ENCODE measurements around the gene LRP2. TPM values are rescaled to one million over a fixed set of nuclear protein-coding genes. Genes with fewer than 3 reads are reported as not detected.

LRP2 gene
- polyA plus RNA-seq, 4 donors, result 0.01 to 10.4 TPM; not detected in 2

GRCh38 chr2:169091761-169092519, 270.4 kb downstream of the LRP2 start:
- H3K27ac ChIP-seq (ENCODE audit: low read depth in 1 of 3, low read length in 2 of 3), result peak overlapping the region in 1 of 3 donors; percentile 27
- WGBS, 3 donors, result 54 to 61% (median 59%) methylated on average over 8 of the region's 8 CpGs
- no peak for FAIRE-seq

GRCh38 chr2:169091256-169091655, 271.1 kb downstream of the LRP2 start:
- H3K9me3 ChIP-seq (ENCODE audit: control insufficient read depth in 2 of 2, insufficient read depth in 1 of 2, low read depth in 1 of 2, low read length in 1 of 2), result no peaks in the 10 kb centered on the region
- H3K27me3 ChIP-seq (ENCODE audit: control insufficient read depth in 3 of 3, insufficient read depth in 3 of 3, low read length in 3 of 3), result no peaks in the 10 kb centered on the region
- no peak overlapping the region for H3K27ac ChIP-seq (ENCODE audit: low read depth in 1 of 3, low read length in 2 of 3)
- DNase-seq, result no peak
- WGBS, 3 donors, result 88 to 93% (median 89%) methylated on average over 3 of the region's 3 CpGs
- no peaks in the 10 kb centered on the region for H3K4me1 ChIP-seq (ENCODE audit: control insufficient read depth in 3 of 3, insufficient read depth in 2 of 3, low read depth in 1 of 3, low read length in 2 of 3)
- H3K4me3 ChIP-seq (ENCODE audit: low read depth in 1 of 3, low read length in 3 of 3), result no peak overlapping the region
- FAIRE-seq, result no peak
- no peaks in the 10 kb centered on the region for H3K36me3 ChIP-seq (ENCODE audit: control insufficient read depth in 3 of 3, insufficient read depth in 2 of 3, low read depth in 1 of 3, low read length in 3 of 3)

More at GRCh38 chr2:169091761-169092519, 270.4 kb downstream of the LRP2 start:
- peak; percentile 8 to 92 for DNase-seq
- H3K36me3 ChIP-seq (ENCODE audit: control insufficient read depth in 3 of 3, insufficient read depth in 2 of 3, low read depth in 1 of 3, low read length in 3 of 3), result no peaks in the 10 kb centered on the region
- no peaks in the 10 kb centered on the region for H3K4me1 ChIP-seq (ENCODE audit: control insufficient read depth in 3 of 3, insufficient read depth in 2 of 3, low read depth in 1 of 3, low read length in 2 of 3)
- H3K9me3 ChIP-seq (ENCODE audit: control insufficient read depth in 2 of 2, insufficient read depth in 1 of 2, low read depth in 1 of 2, low read length in 1 of 2), result no peaks in the 10 kb centered on the region
- no peak overlapping the region for H3K4me3 ChIP-seq (ENCODE audit: low read depth in 1 of 3, low read length in 3 of 3)
- no peaks in the 10 kb centered on the region for H3K27me3 ChIP-seq (ENCODE audit: control insufficient read depth in 3 of 3, insufficient read depth in 3 of 3, low read length in 3 of 3)

GRCh38 chr2:169090133-169090820, 272.1 kb downstream of the LRP2 start:
- DNase-seq (no peak), FAIRE-seq (no peak)
- no peaks in the 10 kb centered on the region for H3K36me3 ChIP-seq (ENCODE audit: control insufficient read depth in 3 of 3, insufficient read depth in 2 of 3, low read depth in 1 of 3, low read length in 3 of 3)
- no peak overlapping the region for H3K27ac ChIP-seq (ENCODE audit: low read depth in 1 of 3, low read length in 2 of 3)
- no peaks in the 10 kb centered on the region for H3K4me1 ChIP-seq (ENCODE audit: control insufficient read depth in 3 of 3, insufficient read depth in 2 of 3, low read depth in 1 of 3, low read length in 2 of 3)
- no peak overlapping the region for H3K4me3 ChIP-seq (ENCODE audit: low read depth in 1 of 3, low read length in 3 of 3)
- H3K27me3 ChIP-seq (ENCODE audit: control insufficient read depth in 3 of 3, insufficient read depth in 3 of 3, low read length in 3 of 3), result no peaks in the 10 kb centered on the region
- 74 to 80% (median 76%) methylated on average over 6 of the region's 6 CpGs for WGBS, 3 donors
- no peaks in the 10 kb centered on the region for H3K9me3 ChIP-seq (ENCODE audit: control insufficient read depth in 2 of 2, insufficient read depth in 1 of 2, low read depth in 1 of 2, low read length in 1 of 2)

- Histone ChIP-seq H3K27me3 (ENCODE audit: control insufficient read depth in 3 of 3, insufficient read depth in 3 of 3, low read length in 3 of 3) (no peaks in the 10 kb centered on the region), H3K4me1 (ENCODE audit: control insufficient read depth in 3 of 3, insufficient read depth in 2 of 3, low read depth in 1 of 3, low read length in 2 of 3) (no peaks in the 10 kb centered on the region), H3K4me3 (ENCODE audit: low read depth in 1 of 3, low read length in 3 of 3) (no peak overlapping the region), H3K36me3 (ENCODE audit: control insufficient read depth in 3 of 3, insufficient read depth in 2 of 3, low read depth in 1 of 3, low read length in 3 of 3) (no peaks in the 10 kb centered on the region), H3K9me3 (ENCODE audit: control insufficient read depth in 2 of 2, insufficient read depth in 1 of 2, low read depth in 1 of 2, low read length in 1 of 2) (no peaks in the 10 kb centered on the region), H3K27ac (ENCODE audit: low read depth in 1 of 3, low read length in 2 of 3) (no peak overlapping the region)
- FAIRE-seq (no peak), DNase-seq (no peak)
- WGBS, 3 donors, result 82 to 95% (median 93%) methylated on average over 2 of the region's 2 CpGs
Observed at GRCh38 chr2:169089182-169089581, 273.2 kb downstream of the LRP2 start.

GRCh38 chr2:169087757-169088379, 274.5 kb downstream of the LRP2 start:
- FAIRE-seq (no peak), DNase-seq (no peak)
- no peaks in the 10 kb centered on the region for H3K36me3 ChIP-seq (ENCODE audit: control insufficient read depth in 3 of 3, insufficient read depth in 2 of 3, low read depth in 1 of 3, low read length in 3 of 3)
- no peak overlapping the region for H3K27ac ChIP-seq (ENCODE audit: low read depth in 1 of 3, low read length in 2 of 3)
- no peaks in the 10 kb centered on the region for H3K9me3 ChIP-seq (ENCODE audit: control insufficient read depth in 2 of 2, insufficient read depth in 1 of 2, low read depth in 1 of 2, low read length in 1 of 2)
- no peak overlapping the region for H3K4me3 ChIP-seq (ENCODE audit: low read depth in 1 of 3, low read length in 3 of 3)
- H3K4me1 ChIP-seq (ENCODE audit: control insufficient read depth in 3 of 3, insufficient read depth in 2 of 3, low read depth in 1 of 3, low read length in 2 of 3), result no peaks in the 10 kb centered on the region
- no peaks in the 10 kb centered on the region for H3K27me3 ChIP-seq (ENCODE audit: control insufficient read depth in 3 of 3, insufficient read depth in 3 of 3, low read length in 3 of 3)
- whole genome bisulfite sequencing, 3 donors, result 84 to 91% (median 87%) methylated on average over 6 of the region's 6 CpGs

- 94 to 95% (median 94%) methylated on average over 3 of the region's 3 CpGs for WGBS, 3 donors
- no peak overlapping the region for H3K4me3 ChIP-seq (ENCODE audit: low read depth in 1 of 3, low read length in 3 of 3)
- no peaks in the 10 kb centered on the region for H3K36me3 ChIP-seq (ENCODE audit: control insufficient read depth in 3 of 3, insufficient read depth in 2 of 3, low read depth in 1 of 3, low read length in 3 of 3)
- H3K9me3 ChIP-seq (ENCODE audit: control insufficient read depth in 2 of 2, insufficient read depth in 1 of 2, low read depth in 1 of 2, low read length in 1 of 2), result no peaks in the 10 kb centered on the region
- no peaks in the 10 kb centered on the region for H3K27me3 ChIP-seq (ENCODE audit: control insufficient read depth in 3 of 3, insufficient read depth in 3 of 3, low read length in 3 of 3)
- no peak overlapping the region for H3K27ac ChIP-seq (ENCODE audit: low read depth in 1 of 3, low read length in 2 of 3)
- no peak for FAIRE-seq
- no peak for DNase-seq
- no peaks in the 10 kb centered on the region for H3K4me1 ChIP-seq (ENCODE audit: control insufficient read depth in 3 of 3, insufficient read depth in 2 of 3, low read depth in 1 of 3, low read length in 2 of 3)
Observed at GRCh38 chr2:169086893-169087467, 275.4 kb downstream of the LRP2 start.

- no peaks in the 10 kb centered on the region for H3K4me1 ChIP-seq (ENCODE audit: control insufficient read depth in 3 of 3, insufficient read depth in 2 of 3, low read depth in 1 of 3, low read length in 2 of 3)
- WGBS, 3 donors, result 77 to 91% (median 82%) methylated on average over 4 of the region's 4 CpGs
- no peak for FAIRE-seq
Observed at GRCh38 chr2:169082995-169083394, 279.3 kb downstream of the LRP2 start.

GRCh38 chr2:169081551-169081950, 280.8 kb downstream of the LRP2 start:
- no peaks in the 10 kb centered on the region for H3K36me3 ChIP-seq (ENCODE audit: control insufficient read depth in 3 of 3, insufficient read depth in 2 of 3, low read depth in 1 of 3, low read length in 3 of 3)
- DNase-seq (no peak), FAIRE-seq (no peak)
- H3K27ac ChIP-seq (ENCODE audit: low read depth in 1 of 3, low read length in 2 of 3), result no peak overlapping the region
- H3K4me3 ChIP-seq (ENCODE audit: low read depth in 1 of 3, low read length in 3 of 3), result no peak overlapping the region
- 71 to 79% (median 72%) methylated on average over 5 of the region's 5 CpGs for WGBS, 3 donors
- H3K27me3 ChIP-seq (ENCODE audit: control insufficient read depth in 3 of 3, insufficient read depth in 3 of 3, low read length in 3 of 3), result no peaks in the 10 kb centered on the region
- no peaks in the 10 kb centered on the region for H3K9me3 ChIP-seq (ENCODE audit: control insufficient read depth in 2 of 2, insufficient read depth in 1 of 2, low read depth in 1 of 2, low read length in 1 of 2)
- H3K4me1 ChIP-seq (ENCODE audit: control insufficient read depth in 3 of 3, insufficient read depth in 2 of 3, low read depth in 1 of 3, low read length in 2 of 3), result no peaks in the 10 kb centered on the region

More at GRCh38 chr2:169082995-169083394, 279.3 kb downstream of the LRP2 start:
- H3K9me3 ChIP-seq (ENCODE audit: control insufficient read depth in 2 of 2, insufficient read depth in 1 of 2, low read depth in 1 of 2, low read length in 1 of 2), result no peaks in the 10 kb centered on the region
- H3K4me3 ChIP-seq (ENCODE audit: low read depth in 1 of 3, low read length in 3 of 3), result no peak overlapping the region
- no peaks in the 10 kb centered on the region for H3K27me3 ChIP-seq (ENCODE audit: control insufficient read depth in 3 of 3, insufficient read depth in 3 of 3, low read length in 3 of 3)
- H3K27ac ChIP-seq (ENCODE audit: low read depth in 1 of 3, low read length in 2 of 3), result no peak overlapping the region
- no peaks in the 10 kb centered on the region for H3K36me3 ChIP-seq (ENCODE audit: control insufficient read depth in 3 of 3, insufficient read depth in 2 of 3, low read depth in 1 of 3, low read length in 3 of 3)
- DNase-seq, result no peak

Data from small intestine (tissue), 7 donors.